Uterus (tissue), 2 donors: ENCODE measurements around the gene PTGIS.

ENCODE experiments used
- POLR2A ChIP-seq, 2 donors: fragments of 450-650 bp; IDR thresholded peaks; one replicate each; pipeline ENCODE4 v1.6.1; 2016; ENCODE audit warnings: antibody characterized with exemption in 2 of 2, mild to moderate bottlenecking in 1 of 2, moderate library complexity in 1 of 2
- TF ChIP-seq, protein P1 (sequence below), 4 experiments: fragments of 200-600 bp in 2 of 4; fragments of 450-650 bp in 2 of 4; sonication (generic) in 2 of 4; IDR thresholded peaks; one replicate each; pipeline ENCODE4 v1.5.1; 2016 to 2019; ENCODE audit warnings: antibody characterized with exemption in 4 of 4, mild to moderate bottlenecking in 2 of 4, moderate library complexity in 1 of 4

GRCh38 chr20:49519212-49519712, 48.7 kb downstream of the PTGIS start:
- TF ChIP-seq, protein P1, sequence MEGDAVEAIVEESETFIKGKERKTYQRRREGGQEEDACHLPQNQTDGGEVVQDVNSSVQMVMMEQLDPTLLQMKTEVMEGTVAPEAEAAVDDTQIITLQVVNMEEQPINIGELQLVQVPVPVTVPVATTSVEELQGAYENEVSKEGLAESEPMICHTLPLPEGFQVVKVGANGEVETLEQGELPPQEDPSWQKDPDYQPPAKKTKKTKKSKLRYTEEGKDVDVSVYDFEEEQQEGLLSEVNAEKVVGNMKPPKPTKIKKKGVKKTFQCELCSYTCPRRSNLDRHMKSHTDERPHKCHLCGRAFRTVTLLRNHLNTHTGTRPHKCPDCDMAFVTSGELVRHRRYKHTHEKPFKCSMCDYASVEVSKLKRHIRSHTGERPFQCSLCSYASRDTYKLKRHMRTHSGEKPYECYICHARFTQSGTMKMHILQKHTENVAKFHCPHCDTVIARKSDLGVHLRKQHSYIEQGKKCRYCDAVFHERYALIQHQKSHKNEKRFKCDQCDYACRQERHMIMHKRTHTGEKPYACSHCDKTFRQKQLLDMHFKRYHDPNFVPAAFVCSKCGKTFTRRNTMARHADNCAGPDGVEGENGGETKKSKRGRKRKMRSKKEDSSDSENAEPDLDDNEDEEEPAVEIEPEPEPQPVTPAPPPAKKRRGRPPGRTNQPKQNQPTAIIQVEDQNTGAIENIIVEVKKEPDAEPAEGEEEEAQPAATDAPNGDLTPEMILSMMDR (IDR thresholded peaks at IDR 0.05) = no peak
- no peak for TF ChIP-seq POLR2A (IDR thresholded peaks at IDR 0.05)
